Adrenal gland (tissue), 12 donors: ENCODE results near the gene MTHFD2L. TPM values are rescaled to one million over a fixed set of nuclear protein-coding genes. Genes with fewer than 3 reads are reported as not detected.

Experiments
- DNase-seq, 7 donors: peaks; one replicate each; pipeline ENCODE4 v3.0.0-alpha.2; 2019 to 2020
- H3K27ac ChIP-seq, 5 donors: fragments of 200-600 bp; sonication (generic) in 4 of 5; 1 replicate in 3 of 5; 2 replicates in 2 of 5; pipeline versions ENCODE4 v1.5.1 to v1.8.0; 2016 to 2020; ENCODE audit warnings: mild to moderate bottlenecking in 1 of 5
- H3K27me3 ChIP-seq: fragments of 200-600 bp; 2 replicates; pipeline ENCODE4 v1.8.0; 2021
- H3K36me3 ChIP-seq, 2 donors: fragments of 200-600 bp; replicated peaks in 1 of 2; 1 replicate in 1 of 2; 2 replicates in 1 of 2; pipeline versions ENCODE4 v1.5.1 to v1.8.0; 2018 to 2022
- H3K4me1 ChIP-seq, 2 donors: fragments of 200-600 bp; replicated peaks in 1 of 2; 1 replicate in 1 of 2; 2 replicates in 1 of 2; pipeline versions ENCODE4 v1.5.1 to v1.8.0; 2018 to 2021
- H3K4me3 ChIP-seq, 4 donors: fragments of 200-600 bp; sonication (generic) in 3 of 4; one replicate each; pipeline ENCODE4 v1.5.1; 2016 to 2018
- H3K9me3 ChIP-seq, 3 donors: fragments of 200-600 bp; sonication (generic) in 1 of 3; replicated peaks in 1 of 3; 1 replicate in 2 of 3; 2 replicates in 1 of 3; pipeline versions ENCODE4 v1.5.1 to v1.8.0; 2016 to 2021
- POLR2A ChIP-seq, 2 donors: fragments of 450-650 bp; IDR thresholded peaks; one replicate each; pipeline ENCODE4 v1.6.1; 2017; ENCODE audit warnings: antibody characterized with exemption in 2 of 2, mild to moderate bottlenecking in 2 of 2, moderate library complexity in 1 of 2
- WGBS, 4 donors: extraction: QIAGEN DNeasy Blood & Tissue Kit in 2 of 4; methylation state at CpG; one replicate each; pipeline versions ENCODE4 v1.1.5 to v1.1.7; 2013 to 2017; 5-methylcytosine and 5-hydroxymethylcytosine counted together
- intact Hi-C, 2 donors: fragments of 100-400 bp; cut with DNase I; formaldehyde crosslinking; loops; one replicate each; pipeline versions ENCODE4 v1.14.1 to v1.15.0; 2022 to 2023
- polyA plus RNA-seq, 3 donors: library from polyadenylated mRNA; stranded (reverse); fragments of 200-250 nt in 2 of 3; fragments of 350-450 nt in 1 of 3; fragmentation: Illumina TruSeq in 1 of 3; extraction: RNeasy Lipid Tissue Mini Kit (QIAGEN cat#74804) in 1 of 3; gene quantifications; one replicate each; pipeline ENCODE4 v1.2.3, GENCODE V29; 2013 to 2014
- total RNA-seq, 9 donors: library from RNA; depleted of rRNA in 4 of 9; stranded (reverse); fragments of >200 nt in 4 of 9; fragments of 120-200 nt in 1 of 9; fragmentation: NEBNext Ultra II Directional in 1 of 9; extraction: Animal tissue kit (Norgen Biotek cat#: 25700) in 1 of 9; gene quantifications; one replicate each; pipeline versions ENCODE4 v1.1.0 to v1.2.4, GENCODE V29; 2013 to 2023
- TF ChIP-seq, protein P1 (sequence below), 6 experiments: fragments of 450-650 bp in 4 of 6; fragments of 200-600 bp in 2 of 6; sonication (generic) in 1 of 6; IDR thresholded peaks; 1 replicate in 5 of 6; 2 replicates in 1 of 6; pipeline versions ENCODE4 v1.5.1 to v1.8.0; 2016 to 2021; ENCODE audit warnings: antibody characterized with exemption in 6 of 6, mild to moderate bottlenecking in 2 of 6, moderate library complexity in 1 of 6
- donor health status: healthy with polysubstance abuse.
- donor health status: Bipolar disorder and iron deficiency.
- donor health status: DM: yes; HTN: yes; CAD: no.
- donor health status: DM: no; HTN: no; CAD: no.
- donor health status: DM: no; HTN: no; CAD: no.
- donor health status: DM: yes; HTN: yes; CAD: no.

The MTHFD2L gene
- total and polyA plus RNA-seq, 12 donors = 9.8 to 38.2 (median 15.9) TPM

DNA sequence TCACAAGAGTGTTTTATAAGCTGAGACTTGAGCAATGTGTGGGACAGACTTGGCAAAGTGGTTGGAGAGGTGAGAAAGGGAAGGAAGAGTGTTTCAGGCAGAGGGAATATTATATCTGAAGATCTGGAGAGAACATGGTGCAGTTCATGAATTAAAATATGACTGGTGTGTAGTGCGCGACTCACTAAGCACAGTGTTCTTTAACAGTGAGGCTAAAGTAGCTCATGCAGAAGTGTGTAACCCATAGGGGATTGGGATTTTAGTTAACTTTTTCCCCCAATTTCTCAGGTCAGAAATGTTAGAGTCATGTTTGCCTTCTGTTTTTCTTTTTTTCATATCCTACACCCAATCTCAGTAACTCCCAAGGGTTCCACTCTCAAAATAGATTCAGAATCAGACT lies 9.7 kb downstream of the MTHFD2L start:
- no peak for DNase-seq
- no peaks in the 10 kb centered on the region for H3K27me3 ChIP-seq
- H3K36me3 ChIP-seq = no peaks in the 10 kb centered on the region
- no peaks in the 10 kb centered on the region for H3K9me3 ChIP-seq
- TF ChIP-seq, protein P1, sequence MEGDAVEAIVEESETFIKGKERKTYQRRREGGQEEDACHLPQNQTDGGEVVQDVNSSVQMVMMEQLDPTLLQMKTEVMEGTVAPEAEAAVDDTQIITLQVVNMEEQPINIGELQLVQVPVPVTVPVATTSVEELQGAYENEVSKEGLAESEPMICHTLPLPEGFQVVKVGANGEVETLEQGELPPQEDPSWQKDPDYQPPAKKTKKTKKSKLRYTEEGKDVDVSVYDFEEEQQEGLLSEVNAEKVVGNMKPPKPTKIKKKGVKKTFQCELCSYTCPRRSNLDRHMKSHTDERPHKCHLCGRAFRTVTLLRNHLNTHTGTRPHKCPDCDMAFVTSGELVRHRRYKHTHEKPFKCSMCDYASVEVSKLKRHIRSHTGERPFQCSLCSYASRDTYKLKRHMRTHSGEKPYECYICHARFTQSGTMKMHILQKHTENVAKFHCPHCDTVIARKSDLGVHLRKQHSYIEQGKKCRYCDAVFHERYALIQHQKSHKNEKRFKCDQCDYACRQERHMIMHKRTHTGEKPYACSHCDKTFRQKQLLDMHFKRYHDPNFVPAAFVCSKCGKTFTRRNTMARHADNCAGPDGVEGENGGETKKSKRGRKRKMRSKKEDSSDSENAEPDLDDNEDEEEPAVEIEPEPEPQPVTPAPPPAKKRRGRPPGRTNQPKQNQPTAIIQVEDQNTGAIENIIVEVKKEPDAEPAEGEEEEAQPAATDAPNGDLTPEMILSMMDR (IDR thresholded peaks at IDR 0.05) = no peak
- TF ChIP-seq POLR2A (IDR thresholded peaks at IDR 0.05) = no peak
- H3K4me1 ChIP-seq = no peaks in the 10 kb centered on the region
- H3K4me3 ChIP-seq = no peak overlapping the region
- WGBS, 4 donors = 94 to 98% (median 96%) methylated on average over 2 of the region's 2 CpGs
- intact Hi-C loops = no loop called here
- H3K27ac ChIP-seq = no peak overlapping the region

DNA sequence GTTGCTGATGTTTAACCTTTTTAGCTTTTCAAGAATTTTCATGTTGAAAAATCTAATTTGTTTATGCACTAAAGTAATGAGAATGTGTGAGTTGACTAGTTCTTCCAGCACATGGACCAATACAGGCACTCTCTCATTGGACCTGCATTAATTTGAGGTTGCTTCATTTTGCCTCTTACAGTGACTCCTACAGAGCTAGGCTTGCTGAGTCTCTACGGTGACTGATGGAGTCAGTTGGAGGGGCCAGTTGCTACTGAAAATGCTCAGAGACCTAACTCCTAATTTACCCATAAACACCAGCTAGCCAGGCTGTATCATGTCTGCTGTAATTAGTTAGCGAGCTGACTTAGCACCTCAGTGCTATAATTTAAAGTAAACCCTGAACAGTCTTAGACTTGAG lies 10.9 kb downstream of the MTHFD2L start:
- no peak for TF ChIP-seq POLR2A (IDR thresholded peaks at IDR 0.05)
- TF ChIP-seq, protein P1 (IDR thresholded peaks at IDR 0.05) = no peak
- Histone ChIP-seq H3K36me3 (no peaks in the 10 kb centered on the region), H3K27me3 (no peaks in the 10 kb centered on the region), H3K4me1 (no peaks in the 10 kb centered on the region), H3K9me3 (no peaks in the 10 kb centered on the region), H3K4me3 (no peak overlapping the region), H3K27ac (no peak overlapping the region)
- intact Hi-C loops = no loop called here
- no peak for DNase-seq
- 80 to 95% (median 91%) methylated on average over 2 of the region's 2 CpGs for WGBS, 4 donors

DNA sequence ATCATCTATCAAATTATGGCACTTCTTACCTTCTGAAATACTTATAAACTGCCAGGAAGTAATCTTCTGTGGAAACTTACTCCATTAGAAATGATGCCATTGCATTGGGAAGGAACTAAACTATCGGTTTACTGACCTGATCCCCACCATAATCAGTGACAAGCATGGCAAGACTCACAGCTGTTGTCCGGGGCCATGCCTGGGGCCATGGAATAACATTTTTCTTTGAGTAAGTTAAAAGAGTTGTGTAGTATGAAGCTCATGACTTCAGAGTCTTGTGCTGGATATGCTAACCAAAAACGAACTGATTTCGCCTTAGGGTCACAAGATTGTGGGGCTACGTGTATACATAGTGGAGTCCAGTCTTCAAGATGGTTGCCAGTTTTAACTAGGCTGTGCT lies 15.4 kb downstream of the MTHFD2L start:
- no peak for DNase-seq
- H3K27me3 ChIP-seq = no peaks in the 10 kb centered on the region
- 84 to 98% (median 91%) methylated on average over 5 of the region's 5 CpGs for WGBS, 4 donors
- H3K9me3 ChIP-seq = no peaks in the 10 kb centered on the region
- H3K4me3 ChIP-seq = no peak overlapping the region
- H3K36me3 ChIP-seq = no peaks in the 10 kb centered on the region
- intact Hi-C loops = no loop called here
- no peaks in the 10 kb centered on the region for H3K4me1 ChIP-seq
- no peak for TF ChIP-seq POLR2A (IDR thresholded peaks at IDR 0.05)
- TF ChIP-seq, protein P1 (IDR thresholded peaks at IDR 0.05) = no peak
- H3K27ac ChIP-seq = no peak overlapping the region

DNA sequence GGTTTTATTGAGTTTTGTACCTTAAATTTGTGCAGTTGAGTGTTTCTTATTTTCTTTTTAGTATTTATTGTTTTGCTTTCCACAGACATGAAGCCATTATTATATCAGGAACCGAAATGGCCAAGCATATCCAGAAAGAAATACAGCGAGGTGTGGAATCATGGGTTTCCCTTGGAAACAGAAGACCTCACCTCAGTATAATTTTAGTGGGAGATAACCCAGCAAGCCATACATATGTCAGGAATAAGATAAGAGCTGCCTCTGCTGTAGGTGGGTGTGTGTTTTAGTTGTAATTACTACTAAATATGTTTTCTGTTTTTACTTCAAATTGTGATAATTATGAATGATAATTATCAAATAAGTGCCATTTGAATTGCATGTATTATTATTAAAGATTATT lies 16.5 kb downstream of the MTHFD2L start:
- Histone ChIP-seq H3K4me1 (no peaks in the 10 kb centered on the region), H3K36me3 (no peaks in the 10 kb centered on the region), H3K9me3 (no peaks in the 10 kb centered on the region), H3K4me3 (no peak overlapping the region), H3K27me3 (no peaks in the 10 kb centered on the region), H3K27ac (no peak overlapping the region)
- WGBS, 4 donors = 86 to 97% (median 95%) methylated on average over 2 of the region's 2 CpGs
- no peak for DNase-seq
- TF ChIP-seq POLR2A (IDR thresholded peaks at IDR 0.05) = no peak
- TF ChIP-seq, protein P1 (IDR thresholded peaks at IDR 0.05) = no peak
- intact Hi-C loops = no loop called here
